Vein endothelial cell (primary cell): ENCODE data around the gene PATL1. TPM values are rescaled to one million over a fixed set of nuclear protein-coding genes. Genes with fewer than 3 reads are reported as not detected.

Experiments
- small RNA-seq: library from RNA; depleted of rRNA; stranded (forward); fragments of <200 nt; gene quantifications from one replicate; pipeline ENCODE3, GENCODE V24; 2012
- total RNA-seq: library from RNA; depleted of rRNA; stranded (reverse); fragments of >200 nt; gene quantifications from 2 replicates; pipeline ENCODE4 v1.2.3, GENCODE V29; 2012

Gene PATL1
- 16.0 and 19.9 TPM in 2 replicates for total RNA-seq

DNA sequence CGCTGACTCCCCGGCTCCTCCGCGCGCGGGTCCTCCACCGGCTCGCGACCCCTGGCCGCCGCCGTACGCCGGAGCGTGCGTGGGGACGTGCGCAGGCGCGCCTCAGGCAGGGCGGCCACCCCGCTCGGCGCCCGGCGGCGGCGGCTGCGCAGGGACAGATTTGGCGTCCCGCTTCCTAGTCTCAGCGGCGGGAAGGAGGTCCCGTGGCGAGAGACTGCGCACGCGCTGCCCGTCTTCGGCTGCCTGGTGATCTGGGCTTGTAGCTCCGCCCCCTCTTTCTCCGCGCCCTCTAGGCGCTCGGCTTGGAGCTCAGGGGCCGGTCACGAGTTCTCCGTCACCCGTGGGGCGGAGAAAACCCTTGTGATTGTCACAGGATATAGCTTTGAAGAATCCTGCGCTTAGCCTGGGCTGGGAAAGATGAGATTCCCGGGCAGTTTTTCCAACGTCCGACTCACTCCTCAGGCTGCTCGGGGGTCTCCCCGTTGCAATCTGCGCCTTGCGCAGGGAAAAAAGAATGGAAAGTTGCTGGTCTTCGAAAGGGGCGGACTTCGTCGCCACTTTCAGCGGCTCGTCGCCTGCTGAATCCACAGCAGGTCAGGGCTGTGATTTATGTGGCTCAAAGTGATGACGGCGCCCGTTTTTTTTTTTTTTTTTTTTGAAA is at the start of gene PATL1:
TSS of gene PATL1 (minus strand) at position 88 of the 661 bp plus-strand sequence. CDS start 142 bp downstream, outside the sequence.

GRCh38 chr11:59713745-59714144 is 44.9 kb upstream of the PATL1 start, which contains the start of gene OR10V1:
Gene OR10V1, minus strand, starts transcription at chr11:59713845. Its CDS starts 0 bp downstream, at chr11:59713845.

GRCh38 chr11:59615637-59616395 is 53.0 kb downstream of the PATL1 start, which contains the start of gene OSBP:
Gene OSBP, minus strand, starts transcription at chr11:59615774. Its CDS starts 110 bp downstream, at chr11:59615664.

Small RNA genes within 50 kb of the gene (small RNA-seq; reads per million reads assigned to genes)
- not detected for gene MIR3162

Other genes with a start within 250 kb of the PATL1 start
- gene OR5A2, start 242.6 kb downstream of the PATL1 start, total RNA-seq, result not detected in 2 replicates
- not detected in 2 replicates for gene OR5A1, start 232.6 kb downstream of the PATL1 start, total RNA-seq
- gene OR4D6, start 212.1 kb downstream of the PATL1 start, total RNA-seq, result not detected in 2 replicates
- not detected in 2 replicates for gene OR4D10, start 195.7 kb downstream of the PATL1 start, total RNA-seq
- not detected in 2 replicates for gene OR4D11, start 165.5 kb downstream of the PATL1 start, total RNA-seq
- gene OR4D9, start 157.5 kb downstream of the PATL1 start, total RNA-seq, result not detected in 2 replicates
- gene OSBP, start 53.3 kb downstream of the PATL1 start, total RNA-seq, result 36.3 and 36.9 TPM in 2 replicates
- not detected in 2 replicates for gene OR10V1, start 44.8 kb upstream of the PATL1 start, total RNA-seq
- gene STX3, start 86.3 kb upstream of the PATL1 start, total RNA-seq, result 76.5 and 76.8 TPM in 2 replicates
- 32.3 and 35.6 TPM in 2 replicates for gene MRPL16, start 141.7 kb upstream of the PATL1 start, total RNA-seq
- not detected in 2 replicates for gene CBLIF, start 176.5 kb upstream of the PATL1 start, total RNA-seq
- 0.10 TPM in 1 of 2 replicates, not detected in the other for gene TCN1, start 197.4 kb upstream of the PATL1 start, total RNA-seq
- not detected in 2 replicates for gene OOSP3, start 209.7 kb upstream of the PATL1 start, total RNA-seq